Mucosa of stomach (tissue), 1 donor: ENCODE measurements around the gene ANKRD55.

Experiments
- H3K27me3 ChIP-seq: one replicate; pipeline ENCODE4 v1.7.0; 2013; ENCODE audit warnings: mild to moderate bottlenecking, low read length; ENCODE audit not compliant: control insufficient read depth, insufficient read depth
- H3K36me3 ChIP-seq: one replicate; pipeline ENCODE4 v1.7.0; 2013; ENCODE audit warnings: low read length; ENCODE audit not compliant: control insufficient read depth, insufficient read depth
- H3K4me1 ChIP-seq: one replicate; pipeline ENCODE4 v1.7.0; 2013; ENCODE audit warnings: mild to moderate bottlenecking, low read length; ENCODE audit not compliant: control insufficient read depth, insufficient read depth
- H3K4me3 ChIP-seq: one replicate; pipeline ENCODE4 v1.7.0; 2013; ENCODE audit warnings: low read length
- H3K9ac ChIP-seq: one replicate; pipeline ENCODE4 v1.7.0; 2013; ENCODE audit warnings: mild to moderate bottlenecking, low read length, moderate library complexity
- H3K9me3 ChIP-seq: one replicate; pipeline ENCODE4 v1.7.0; 2013; ENCODE audit warnings: mild to moderate bottlenecking, low read length, moderate library complexity; ENCODE audit not compliant: control insufficient read depth
- donor health status: Pancreatic carcinoma.

ANKRD55 gene

GRCh38 chr5:56075361-56075760 is 157.8 kb downstream of the ANKRD55 start:
- H3K4me3 ChIP-seq, result no peak overlapping the region
- no peaks in the 10 kb centered on the region for H3K27me3 ChIP-seq
- H3K4me1 ChIP-seq, result no peaks in the 10 kb centered on the region
- H3K9ac ChIP-seq, result no peak overlapping the region
- no peaks in the 10 kb centered on the region for H3K9me3 ChIP-seq
- H3K36me3 ChIP-seq, result no peaks in the 10 kb centered on the region

GRCh38 chr5:56072863-56073766 is 160.0 kb downstream of the ANKRD55 start:
- H3K4me1 ChIP-seq, result no peaks in the 10 kb centered on the region
- no peaks in the 10 kb centered on the region for H3K9me3 ChIP-seq
- no peak overlapping the region for H3K9ac ChIP-seq
- H3K27me3 ChIP-seq, result no peaks in the 10 kb centered on the region
- H3K36me3 ChIP-seq, result no peaks in the 10 kb centered on the region
- no peak overlapping the region for H3K4me3 ChIP-seq

GRCh38 chr5:56071470-56071869 is 161.7 kb downstream of the ANKRD55 start:
- Histone ChIP-seq H3K9ac (no peak overlapping the region), H3K36me3 (no peaks in the 10 kb centered on the region), H3K4me3 (no peak overlapping the region), H3K9me3 (no peaks in the 10 kb centered on the region), H3K4me1 (no peaks in the 10 kb centered on the region), H3K27me3 (no peaks in the 10 kb centered on the region)

- Histone ChIP-seq H3K9ac (no peak overlapping the region), H3K4me3 (no peak overlapping the region), H3K27me3 (no peaks in the 10 kb centered on the region), H3K9me3 (no peaks in the 10 kb centered on the region), H3K4me1 (no peaks in the 10 kb centered on the region), H3K36me3 (no peaks in the 10 kb centered on the region)
Measured at GRCh38 chr5:56070851-56071465, 162.2 kb downstream of the ANKRD55 start.

GRCh38 chr5:56069652-56070226 is 163.4 kb downstream of the ANKRD55 start:
- H3K36me3 ChIP-seq, result no peaks in the 10 kb centered on the region
- no peaks in the 10 kb centered on the region for H3K9me3 ChIP-seq
- H3K9ac ChIP-seq, result no peak overlapping the region
- H3K4me1 ChIP-seq, result no peaks in the 10 kb centered on the region
- H3K4me3 ChIP-seq, result no peak overlapping the region
- no peaks in the 10 kb centered on the region for H3K27me3 ChIP-seq

GRCh38 chr5:56066931-56067450 is 166.1 kb downstream of the ANKRD55 start:
- no peak overlapping the region for H3K9ac ChIP-seq

GRCh38 chr5:56064984-56065383 is 168.1 kb downstream of the ANKRD55 start:
- Histone ChIP-seq H3K9ac (no peak overlapping the region), H3K36me3 (no peaks in the 10 kb centered on the region), H3K4me1 (no peaks in the 10 kb centered on the region), H3K27me3 (no peaks in the 10 kb centered on the region), H3K4me3 (no peak overlapping the region), H3K9me3 (no peaks in the 10 kb centered on the region)

More at GRCh38 chr5:56066931-56067450, 166.1 kb downstream of the ANKRD55 start:
- H3K4me3 ChIP-seq, result no peak overlapping the region
- no peaks in the 10 kb centered on the region for H3K9me3 ChIP-seq
- no peaks in the 10 kb centered on the region for H3K27me3 ChIP-seq
- no peaks in the 10 kb centered on the region for H3K36me3 ChIP-seq
- H3K4me1 ChIP-seq, result no peaks in the 10 kb centered on the region

- H3K27me3 ChIP-seq, result no peaks in the 10 kb centered on the region
- no peaks in the 10 kb centered on the region for H3K36me3 ChIP-seq
- H3K4me3 ChIP-seq, result no peak overlapping the region
- no peak overlapping the region for H3K9ac ChIP-seq
- no peaks in the 10 kb centered on the region for H3K9me3 ChIP-seq
- H3K4me1 ChIP-seq, result peaks cover 6% of the 10 kb centered on the region
Measured at GRCh38 chr5:56060276-56061110, 172.6 kb downstream of the ANKRD55 start.

- Histone ChIP-seq H3K27me3 (no peaks in the 10 kb centered on the region), H3K4me1 (peaks cover 6% of the 10 kb centered on the region), H3K36me3 (no peaks in the 10 kb centered on the region), H3K9ac (no peak overlapping the region), H3K9me3 (no peaks in the 10 kb centered on the region), H3K4me3 (no peak overlapping the region)
Measured at GRCh38 chr5:56059854-56060253, 173.3 kb downstream of the ANKRD55 start.

- Histone ChIP-seq H3K4me1 (peaks cover 6% of the 10 kb centered on the region), H3K9ac (no peak overlapping the region), H3K36me3 (no peaks in the 10 kb centered on the region), H3K4me3 (no peak overlapping the region), H3K27me3 (no peaks in the 10 kb centered on the region), H3K9me3 (peaks cover 5% of the 10 kb centered on the region)
Measured at GRCh38 chr5:56056875-56057274, 176.3 kb downstream of the ANKRD55 start.

GRCh38 chr5:56055859-56056258 is 177.3 kb downstream of the ANKRD55 start:
- H3K9me3 ChIP-seq, result peaks cover 5% of the 10 kb centered on the region
- no peaks in the 10 kb centered on the region for H3K27me3 ChIP-seq
- H3K4me1 ChIP-seq, result peaks cover 6% of the 10 kb centered on the region
- no peak overlapping the region for H3K9ac ChIP-seq
- H3K36me3 ChIP-seq, result no peaks in the 10 kb centered on the region
- H3K4me3 ChIP-seq, result no peak overlapping the region
